ENCODE data around the gene PPP2R3B.

GRCh38 chrX:330726-331150 lies 56.0 kb downstream of the PPP2R3B start:
- no peak for TF ChIP-seq CTCF (IDR thresholded peaks at IDR 0.05)
- TF ChIP-seq POLR2A (IDR thresholded peaks at IDR 0.05), result no peak
